Mucosa of descending colon (tissue), 3 donors: ENCODE measurements around the gene CIT. TPM values are rescaled to one million over a fixed set of nuclear protein-coding genes. Genes with fewer than 3 reads are reported as not detected.

ENCODE experiments used
- ATAC-seq: fragments of 200-7000 bp; cut with Tn5 transposase; one replicate; pipeline ENCODE4 v1.9.1; 2020; ENCODE audit warnings: mild to moderate bottlenecking, moderate library complexity
- DNase-seq, 3 donors: peaks; one replicate each; pipeline ENCODE4 v3.0.0-alpha.2; 2020
- H3K36me3 ChIP-seq: fragments of 200-600 bp; one replicate; pipeline ENCODE4 v1.8.0; 2021; ENCODE audit warnings: low read depth, mild to moderate bottlenecking
- H3K4me1 ChIP-seq: fragments of 200-600 bp; one replicate; pipeline ENCODE4 v1.8.0; 2021; ENCODE audit warnings: low read depth, mild to moderate bottlenecking
- H3K4me3 ChIP-seq: fragments of 200-600 bp; one replicate; pipeline ENCODE4 v1.8.0; 2021; ENCODE audit warnings: mild to moderate bottlenecking
- H3K9me3 ChIP-seq: fragments of 200-600 bp; one replicate; pipeline ENCODE4 v1.8.0; 2021; ENCODE audit warnings: mild to moderate bottlenecking
- intact Hi-C, 2 donors: fragments of 100-400 bp; cut with DNase I in 1 of 2; cut with micrococcal nuclease in 1 of 2; formaldehyde crosslinking; loops; one replicate each; pipeline versions ENCODE4 v1.11.0 to v1.11.1; 2022; cut with DNase I, micrococcal nuclease
- microRNA-seq: library from miRNA; unstranded; fragments of <30 nt; microRNA quantifications from one replicate; pipeline ENCODE4, GENCODE V29; 2019
- total RNA-seq, 3 donors: library from RNA; stranded (reverse); fragmentation: NEBNext Ultra II Directional in 2 of 3; extraction: Animal tissue kit (Norgen Biotek cat#: 25700) in 2 of 3; gene quantifications; one replicate each; pipeline versions ENCODE4 v1.2.1 to v1.2.4, GENCODE V29; 2021 to 2023
- TF ChIP-seq, protein P1 (sequence below): fragments of 200-600 bp; IDR thresholded peaks from one replicate; pipeline ENCODE4 v1.8.0; 2022; ENCODE audit warnings: antibody characterized with exemption, mild to moderate bottlenecking
- donor health status: DM: no; HTN: no; CAD: no; lungs with moderate emphysema.
- donor health status: DM: no; HTN: no; CAD: no.
- donor health status: DM: no; HTN: yes; CAD: no.

CIT gene
- total RNA-seq, 3 donors from 2014 or later: 7.5 to 20.5 (median 11.2) TPM

DNA sequence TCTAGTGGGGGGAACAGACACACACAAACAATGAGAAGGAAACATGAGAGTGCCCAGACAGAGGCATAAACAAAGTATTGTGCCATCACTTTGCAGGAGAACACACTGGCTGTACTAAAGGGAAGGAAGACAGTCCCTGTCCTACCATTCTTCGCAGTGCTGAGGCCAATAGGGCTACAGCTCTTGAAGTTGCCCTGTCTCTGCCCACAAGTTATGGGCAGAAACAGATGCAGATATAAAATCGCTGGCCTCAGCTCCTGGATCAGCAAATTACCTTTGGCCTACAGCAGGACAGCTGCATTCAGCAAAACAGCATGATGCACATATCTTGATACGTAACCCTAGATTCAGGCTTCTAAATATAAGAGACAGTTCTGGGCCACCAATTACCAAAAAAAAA lies 232.2 kb downstream of the CIT start:
- ATAC-seq (no peak), DNase-seq (no peak)
- TF ChIP-seq, protein P1, sequence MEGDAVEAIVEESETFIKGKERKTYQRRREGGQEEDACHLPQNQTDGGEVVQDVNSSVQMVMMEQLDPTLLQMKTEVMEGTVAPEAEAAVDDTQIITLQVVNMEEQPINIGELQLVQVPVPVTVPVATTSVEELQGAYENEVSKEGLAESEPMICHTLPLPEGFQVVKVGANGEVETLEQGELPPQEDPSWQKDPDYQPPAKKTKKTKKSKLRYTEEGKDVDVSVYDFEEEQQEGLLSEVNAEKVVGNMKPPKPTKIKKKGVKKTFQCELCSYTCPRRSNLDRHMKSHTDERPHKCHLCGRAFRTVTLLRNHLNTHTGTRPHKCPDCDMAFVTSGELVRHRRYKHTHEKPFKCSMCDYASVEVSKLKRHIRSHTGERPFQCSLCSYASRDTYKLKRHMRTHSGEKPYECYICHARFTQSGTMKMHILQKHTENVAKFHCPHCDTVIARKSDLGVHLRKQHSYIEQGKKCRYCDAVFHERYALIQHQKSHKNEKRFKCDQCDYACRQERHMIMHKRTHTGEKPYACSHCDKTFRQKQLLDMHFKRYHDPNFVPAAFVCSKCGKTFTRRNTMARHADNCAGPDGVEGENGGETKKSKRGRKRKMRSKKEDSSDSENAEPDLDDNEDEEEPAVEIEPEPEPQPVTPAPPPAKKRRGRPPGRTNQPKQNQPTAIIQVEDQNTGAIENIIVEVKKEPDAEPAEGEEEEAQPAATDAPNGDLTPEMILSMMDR: no peak
- H3K9me3 ChIP-seq: no peaks in the 10 kb centered on the region
- intact Hi-C loops: no loop called here
- H3K36me3 ChIP-seq: no peaks in the 10 kb centered on the region
- H3K4me1 ChIP-seq: no peaks in the 10 kb centered on the region
- H3K4me3 ChIP-seq: no peak overlapping the region

- no peak overlapping the region for H3K4me3 ChIP-seq
Observed at GRCh38 chr12:119642986-119643385, 234.1 kb downstream of the CIT start.

More at GRCh38 chr12:119642986-119643385, 234.1 kb downstream of the CIT start:
- H3K36me3 ChIP-seq: no peaks in the 10 kb centered on the region
- no peak for ATAC-seq
- intact Hi-C loops: no loop called here
- DNase-seq: no peak
- H3K4me1 ChIP-seq: no peaks in the 10 kb centered on the region
- TF ChIP-seq, protein P1: no peak
- no peaks in the 10 kb centered on the region for H3K9me3 ChIP-seq

Small RNA genes lying within 50 kb of the gene (microRNA-seq; reads per million reads assigned to microRNA genes)
- gene MIR1178: not detected

Other genes with a start within 250 kb of the CIT start
- 100 to 1,000 TPM in 1 of 3 donors, 10 to 100 TPM in 2; 63.8 to 127 (median 90.1) TPM for gene PRKAB1, start 209.2 kb downstream of the CIT start, total RNA-seq
- gene BICDL1, start 111.9 kb upstream of the CIT start, total RNA-seq: 10 to 100 TPM in 1 of 3 donors, 1 to 10 TPM in 2; 6.7 to 10.6 (median 6.8) TPM
- 10 to 100 TPM; 50.1 to 56.5 (median 51.3) TPM for gene RAB35, start 239.4 kb upstream of the CIT start, total RNA-seq